ENCODE measurements around the gene LYRM9. TPM values are rescaled to one million over a fixed set of nuclear protein-coding genes. Genes with fewer than 3 reads are reported as not detected.

The LYRM9 gene
- total and polyA plus RNA-seq, 9 of the 15 experiments (the other 6 are each of a cell fraction or from before 2014, with no cell fraction given): 0.98 to 4.7 (median 1.8) TPM

DNA sequence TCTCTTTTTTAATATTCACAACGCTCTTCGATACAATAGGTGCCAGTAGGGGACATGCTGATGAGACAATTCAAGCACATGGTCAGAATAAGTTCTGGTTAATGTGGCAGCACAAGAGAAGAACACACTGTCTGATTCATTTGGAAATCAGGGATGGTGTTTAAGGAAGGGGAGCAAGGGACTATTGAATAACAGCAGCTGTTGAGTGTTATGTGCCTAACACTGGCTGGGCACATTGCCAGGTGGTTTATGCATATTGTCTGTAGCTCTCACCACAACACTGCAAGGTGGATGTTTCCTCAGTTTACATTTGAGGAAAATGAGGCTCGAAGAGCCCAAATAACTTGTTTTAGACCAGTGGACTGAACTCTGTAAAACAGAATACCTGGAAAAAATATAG lies 44.2 kb downstream of the LYRM9 start:
- Histone ChIP-seq H4K20me1 (replicated peaks; ENCODE audit: control insufficient read depth, insufficient read depth, low read length) (no peaks in the 10 kb centered on the region), H2AFZ (ENCODE audit: low read depth, low read length) (no peak overlapping the region), H3K9ac (ENCODE audit: insufficient read depth in 1 of 2, low read depth in 2 of 2, low read length in 2 of 2) (no peak overlapping the region), H3K9me3 (replicated peaks; ENCODE audit: control insufficient read depth, insufficient read depth, low read depth, low read length) (no peaks in the 10 kb centered on the region), H3K4me1 (replicated peaks in 1 of 2; ENCODE audit: control insufficient read depth in 2 of 2, insufficient read depth in 2 of 2, low read length in 2 of 2) (no peaks in the 10 kb centered on the region; a peak in 1 of 5 replicates), H3K27me3 (ENCODE audit: control insufficient read depth in 2 of 2, insufficient read depth in 2 of 2, low read length in 2 of 2) (peaks cover 2 to 14% of the 10 kb centered on the region in 2 experiments; a peak in 2 of 5 replicates), H3K27ac (ENCODE audit: extremely low read depth, low read depth, low read length) (no peak overlapping the region), H3K4me2 (ENCODE audit: insufficient read depth, low read length) (no peak overlapping the region), H3K9me1 (ENCODE audit: control insufficient read depth, insufficient read depth, low read length) (no peaks in the 10 kb centered on the region), H3K36me3 (ENCODE audit: control insufficient read depth, insufficient read depth, low read length) (no peaks in the 10 kb centered on the region), H3K4me3 (no peak overlapping the region), H3K79me2 (ENCODE audit: control insufficient read depth, insufficient read depth, low read length) (no peaks in the 10 kb centered on the region)
- CTCF ChIA-PET (ENCODE audit: low intra/inter-chr PET ratio): no interaction called here
- WGBS (ENCODE audit: insufficient coverage, low coverage, missing lambda C conversion rate): 0% methylated on average over 3 of the region's 3 CpGs
- in situ Hi-C loops (cut with MboI) (no loop called here), intact Hi-C loops (cut with micrococcal nuclease) (no loop called here)
- no peak for FAIRE-seq
- no peak for DNase-seq (ENCODE audit: extremely low read depth in 1 of 4, low spot score in 3 of 4)
- POLR2A ChIA-PET: no interaction called here
- TF ChIP-seq BRCA1 (IDR thresholded peaks at IDR 0.05) (no peak), BRCA1 (CRISPR knock-in tag; IDR thresholded peaks at IDR 0.05) (no peak), ZNF316 (IDR thresholded peaks at IDR 0.05) (no peak), ZNF830 (CRISPR knock-in tag; IDR thresholded peaks at IDR 0.05) (no peak), ARID2 (IDR thresholded peaks at IDR 0.05) (no peak), ZBTB8A (IDR thresholded peaks at IDR 0.05; ENCODE audit: partially characterized antibody) (no peak), ZBTB17 (CRISPR knock-in tag; IDR thresholded peaks at IDR 0.05) (no peak), KDM1A (IDR thresholded peaks at IDR 0.05) (no peak)
- TF ChIP-seq, protein P1, sequence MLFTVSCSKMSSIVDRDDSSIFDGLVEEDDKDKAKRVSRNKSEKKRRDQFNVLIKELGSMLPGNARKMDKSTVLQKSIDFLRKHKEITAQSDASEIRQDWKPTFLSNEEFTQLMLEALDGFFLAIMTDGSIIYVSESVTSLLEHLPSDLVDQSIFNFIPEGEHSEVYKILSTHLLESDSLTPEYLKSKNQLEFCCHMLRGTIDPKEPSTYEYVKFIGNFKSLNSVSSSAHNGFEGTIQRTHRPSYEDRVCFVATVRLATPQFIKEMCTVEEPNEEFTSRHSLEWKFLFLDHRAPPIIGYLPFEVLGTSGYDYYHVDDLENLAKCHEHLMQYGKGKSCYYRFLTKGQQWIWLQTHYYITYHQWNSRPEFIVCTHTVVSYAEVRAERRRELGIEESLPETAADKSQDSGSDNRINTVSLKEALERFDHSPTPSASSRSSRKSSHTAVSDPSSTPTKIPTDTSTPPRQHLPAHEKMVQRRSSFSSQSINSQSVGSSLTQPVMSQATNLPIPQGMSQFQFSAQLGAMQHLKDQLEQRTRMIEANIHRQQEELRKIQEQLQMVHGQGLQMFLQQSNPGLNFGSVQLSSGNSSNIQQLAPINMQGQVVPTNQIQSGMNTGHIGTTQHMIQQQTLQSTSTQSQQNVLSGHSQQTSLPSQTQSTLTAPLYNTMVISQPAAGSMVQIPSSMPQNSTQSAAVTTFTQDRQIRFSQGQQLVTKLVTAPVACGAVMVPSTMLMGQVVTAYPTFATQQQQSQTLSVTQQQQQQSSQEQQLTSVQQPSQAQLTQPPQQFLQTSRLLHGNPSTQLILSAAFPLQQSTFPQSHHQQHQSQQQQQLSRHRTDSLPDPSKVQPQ (CRISPR knock-in tag; IDR thresholded peaks at IDR 0.05; ENCODE audit: borderline replicate concordance): no peak
- ATAC-seq: no peak
- no TSS peak for BruUV-seq (replicated peaks)

Measured in K562 (cell line).